ENCODE results near the gene PHLDA3. TPM values are rescaled to one million over a fixed set of nuclear protein-coding genes. Genes with fewer than 3 reads are reported as not detected.
"Not testable (repeated sequence)": the region's sequence is repeated elsewhere in the genome, so short reads cannot be mapped to it uniquely, and the experiment has no call there.

Gene PHLDA3
- total RNA-seq, 1 donor from 2014 or later, result 18.5 TPM

DNA sequence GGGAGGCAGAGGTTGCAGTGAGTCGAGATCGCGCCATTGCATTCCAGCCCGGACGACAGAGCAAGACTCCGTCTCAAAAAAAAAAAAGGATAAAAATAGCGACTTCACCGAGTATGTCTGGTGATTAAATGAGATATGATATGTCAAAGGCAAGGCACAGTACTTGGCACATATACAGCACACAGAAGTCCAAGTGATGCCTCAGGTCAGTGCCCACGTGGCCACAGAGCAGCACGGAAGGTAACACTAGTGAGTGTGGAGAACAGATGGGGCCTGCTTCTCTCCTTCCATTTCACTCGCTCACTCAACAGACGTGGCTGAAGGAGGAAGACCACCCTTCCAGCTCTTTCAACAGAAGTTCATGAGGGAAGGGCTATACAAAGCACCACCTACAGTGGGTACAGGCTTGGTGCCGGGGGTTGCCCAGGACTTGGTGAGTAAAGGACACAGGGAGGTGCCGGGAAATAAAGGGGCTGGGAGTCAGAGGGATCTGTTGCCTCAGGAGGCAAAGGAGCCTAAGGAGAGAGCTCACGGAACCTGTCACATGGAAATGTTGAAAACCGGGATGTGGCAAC is 29.0 kb upstream of the PHLDA3 start:
- H3K36me3 Mint-ChIP-seq (ENCODE audit: unreplicated experiment), result no peaks in the 10 kb centered on the region
- TF ChIP-seq, protein P1, sequence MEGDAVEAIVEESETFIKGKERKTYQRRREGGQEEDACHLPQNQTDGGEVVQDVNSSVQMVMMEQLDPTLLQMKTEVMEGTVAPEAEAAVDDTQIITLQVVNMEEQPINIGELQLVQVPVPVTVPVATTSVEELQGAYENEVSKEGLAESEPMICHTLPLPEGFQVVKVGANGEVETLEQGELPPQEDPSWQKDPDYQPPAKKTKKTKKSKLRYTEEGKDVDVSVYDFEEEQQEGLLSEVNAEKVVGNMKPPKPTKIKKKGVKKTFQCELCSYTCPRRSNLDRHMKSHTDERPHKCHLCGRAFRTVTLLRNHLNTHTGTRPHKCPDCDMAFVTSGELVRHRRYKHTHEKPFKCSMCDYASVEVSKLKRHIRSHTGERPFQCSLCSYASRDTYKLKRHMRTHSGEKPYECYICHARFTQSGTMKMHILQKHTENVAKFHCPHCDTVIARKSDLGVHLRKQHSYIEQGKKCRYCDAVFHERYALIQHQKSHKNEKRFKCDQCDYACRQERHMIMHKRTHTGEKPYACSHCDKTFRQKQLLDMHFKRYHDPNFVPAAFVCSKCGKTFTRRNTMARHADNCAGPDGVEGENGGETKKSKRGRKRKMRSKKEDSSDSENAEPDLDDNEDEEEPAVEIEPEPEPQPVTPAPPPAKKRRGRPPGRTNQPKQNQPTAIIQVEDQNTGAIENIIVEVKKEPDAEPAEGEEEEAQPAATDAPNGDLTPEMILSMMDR (IDR thresholded peaks at IDR 0.05; ENCODE audit: partially characterized antibody, unreplicated experiment), result no peak
- no peak for DNase-seq
- no peak overlapping the region for H3K27ac Mint-ChIP-seq (ENCODE audit: unreplicated experiment)
- H3K4me3 Mint-ChIP-seq (ENCODE audit: unreplicated experiment), result no peak overlapping the region
- H3K4me1 Mint-ChIP-seq (ENCODE audit: low read depth, unreplicated experiment), result peaks cover 18% of the 10 kb centered on the region
- H3K9me3 Mint-ChIP-seq (ENCODE audit: unreplicated experiment), result peaks cover 3% of the 10 kb centered on the region
- H3K27me3 Mint-ChIP-seq (ENCODE audit: unreplicated experiment), result peaks cover 9% of the 10 kb centered on the region

GRCh38 chr1:201496296-201496690 is 27.3 kb upstream of the PHLDA3 start:
- Mint-ChIP-seq H3K36me3 (ENCODE audit: unreplicated experiment) (no peaks in the 10 kb centered on the region), H3K4me1 (ENCODE audit: low read depth, unreplicated experiment) (peaks cover 18% of the 10 kb centered on the region), H3K9me3 (ENCODE audit: unreplicated experiment) (peaks cover 3% of the 10 kb centered on the region), H3K4me3 (ENCODE audit: unreplicated experiment) (peak overlapping the region; percentile 67), H3K27ac (ENCODE audit: unreplicated experiment) (peak overlapping the region; percentile 29), H3K27me3 (ENCODE audit: unreplicated experiment) (peaks cover 9% of the 10 kb centered on the region)
- TF ChIP-seq, protein P1 (IDR thresholded peaks at IDR 0.05; ENCODE audit: partially characterized antibody, unreplicated experiment), result no peak
- DNase-seq, result no peak

DNA sequence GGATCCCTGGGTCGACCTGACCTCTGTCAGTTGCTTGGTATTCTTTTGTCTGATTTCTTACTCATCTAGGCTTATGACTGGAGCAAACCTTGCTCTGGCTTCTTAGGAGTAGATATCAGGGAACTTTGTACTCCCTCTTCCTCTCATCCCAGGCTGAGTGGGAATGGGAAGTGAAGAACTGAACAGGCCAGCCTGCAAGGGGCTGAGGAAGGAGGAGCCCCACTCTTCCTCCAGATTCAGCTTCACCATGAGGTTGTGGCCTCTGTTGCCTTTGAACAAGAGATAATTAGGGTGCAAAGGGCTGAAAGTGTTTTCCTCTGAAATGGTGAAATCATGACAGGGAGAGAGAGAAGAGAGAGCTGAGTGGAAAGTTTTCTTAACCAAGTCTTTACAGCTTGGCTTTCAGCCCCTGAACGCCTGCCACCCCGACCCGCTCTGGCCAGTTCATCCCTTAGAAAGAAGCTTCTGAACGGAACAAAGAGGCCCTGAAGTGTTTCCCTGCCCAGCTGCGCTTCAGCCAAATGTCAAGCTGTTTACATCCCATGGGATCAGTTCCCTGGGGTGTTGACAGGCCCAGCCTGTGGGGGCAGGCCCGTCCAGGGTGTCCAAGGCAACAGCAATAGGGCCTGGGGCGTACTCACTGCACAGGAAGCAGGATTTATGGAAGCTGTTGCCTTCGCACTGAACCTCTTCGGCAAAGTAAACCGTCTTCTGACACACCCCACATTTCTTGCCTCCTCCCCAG is 26.7 kb upstream of the PHLDA3 start:
- Mint-ChIP-seq H3K9me3 (ENCODE audit: unreplicated experiment) (peaks cover 3% of the 10 kb centered on the region), H3K27me3 (ENCODE audit: unreplicated experiment) (peaks cover 9% of the 10 kb centered on the region), H3K27ac (ENCODE audit: unreplicated experiment) (peak overlapping the region; percentile 29), H3K4me1 (ENCODE audit: low read depth, unreplicated experiment) (peaks cover 18% of the 10 kb centered on the region), H3K36me3 (ENCODE audit: unreplicated experiment) (no peaks in the 10 kb centered on the region), H3K4me3 (ENCODE audit: unreplicated experiment) (peak overlapping the region; percentile 67)
- peak; percentile 26 for DNase-seq
- TF ChIP-seq, protein P1 (IDR thresholded peaks at IDR 0.05; ENCODE audit: partially characterized antibody, unreplicated experiment), result no peak

DNA sequence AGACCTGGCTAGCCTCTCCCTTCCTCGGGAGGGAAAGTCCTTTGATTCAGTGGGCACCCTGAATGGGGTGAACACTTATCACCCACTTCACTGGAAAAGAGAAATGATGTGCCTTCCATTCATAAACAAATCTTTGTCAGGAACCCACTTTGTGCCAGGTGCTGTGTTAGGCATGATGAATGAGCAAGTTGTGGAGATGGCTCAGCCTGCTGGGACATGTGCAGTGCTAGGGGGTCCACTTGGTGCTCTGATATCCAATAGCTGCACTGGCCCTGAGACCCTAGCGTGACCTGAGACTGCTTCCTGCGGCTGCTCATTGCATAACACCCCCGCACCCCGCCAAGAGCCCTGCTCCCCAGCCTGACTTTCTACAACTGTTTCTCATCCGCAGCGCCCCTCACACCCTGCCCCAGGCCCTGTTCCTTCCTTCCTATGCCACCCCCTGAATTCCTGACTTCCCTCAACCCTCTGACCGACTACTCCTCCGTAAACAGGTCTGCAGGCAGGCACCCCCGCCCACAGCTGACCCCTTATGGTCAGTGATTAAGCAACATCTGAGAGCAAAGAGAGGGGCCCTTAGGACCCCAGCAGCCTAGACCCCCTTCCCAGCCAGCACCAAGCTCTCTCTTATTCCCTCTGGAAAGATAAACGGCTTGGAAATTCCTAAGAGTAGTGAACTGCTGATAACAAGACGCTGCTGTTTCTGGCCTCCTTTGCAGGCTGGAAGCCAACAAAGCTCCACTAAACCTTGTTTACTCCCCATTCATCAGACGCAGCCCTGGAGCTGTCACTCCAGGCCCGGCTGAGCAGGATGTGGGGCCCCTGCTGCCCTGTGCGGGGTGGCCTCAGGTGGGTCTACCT is 25.0 kb upstream of the PHLDA3 start:
- Mint-ChIP-seq H3K27ac (ENCODE audit: unreplicated experiment) (no peak overlapping the region), H3K4me3 (ENCODE audit: unreplicated experiment) (no peak overlapping the region), H3K4me1 (ENCODE audit: low read depth, unreplicated experiment) (peaks cover 18% of the 10 kb centered on the region), H3K9me3 (ENCODE audit: unreplicated experiment) (peaks cover 3% of the 10 kb centered on the region), H3K27me3 (ENCODE audit: unreplicated experiment) (peaks cover 5% of the 10 kb centered on the region), H3K36me3 (ENCODE audit: unreplicated experiment) (no peaks in the 10 kb centered on the region)
- DNase-seq, result no peak
- TF ChIP-seq, protein P1 (IDR thresholded peaks at IDR 0.05; ENCODE audit: partially characterized antibody, unreplicated experiment), result no peak

- not testable (repeated sequence) for DNase-seq; H3K4me3 Mint-ChIP-seq (ENCODE audit: unreplicated experiment); H3K27me3 Mint-ChIP-seq (ENCODE audit: unreplicated experiment); H3K27ac Mint-ChIP-seq (ENCODE audit: unreplicated experiment); H3K9me3 Mint-ChIP-seq (ENCODE audit: unreplicated experiment); H3K36me3 Mint-ChIP-seq (ENCODE audit: unreplicated experiment)
- peaks cover 18% of the 10 kb centered on the region for H3K4me1 Mint-ChIP-seq (ENCODE audit: low read depth, unreplicated experiment)
Measured at GRCh38 chr1:201493026-201493656, 24.2 kb upstream of the PHLDA3 start.

Measured in glutamatergic neuron (in vitro differentiated cells).